PC-3 (cell line): ENCODE measurements around the gene MAST4. TPM values are rescaled to one million over a fixed set of nuclear protein-coding genes. Genes with fewer than 3 reads are reported as not detected.
A peak's percentile ranks its signal among the peaks of the same experiment; 100 is the strongest.

Experiments used
- ATAC-seq: fragments of 200-7000 bp; cut with Tn5 transposase; 2 replicates; pipeline ENCODE4 v1.9.1; 2020; ENCODE audit warnings: mild to moderate bottlenecking, moderate library complexity
- BruUV-seq: library from RNA; stranded (reverse); fragments of 400-500 nt; replicated peaks from 2 replicates; lab custom pipeline; 2021; lab: Mats Ljungman, UMichigan
- CTCF ChIA-PET: fragments of 300-600 bp; sonication (Branson Sonifier 250); formaldehyde crosslinking; loops from one replicate; lab custom pipeline; 2022; ENCODE audit warnings: antibody characterized with exemption; lab: Charles Lee
- POLR2A ChIA-PET: fragments of 300-600 bp; sonication (Branson Sonifier 250); formaldehyde crosslinking; loops from one replicate; lab custom pipeline; 2022; ENCODE audit warnings: antibody characterized with exemption; ENCODE audit not compliant: unreplicated experiment; lab: Charles Lee
- DNase-seq: peaks from one replicate; pipeline ENCODE4 v3.0.0-alpha.2; 2015
- H2AFZ ChIP-seq: fragments of 300-600 bp; sonication (generic); 2 replicates; pipeline ENCODE4 v1.6.0; 2016; ENCODE audit warnings: antibody characterized with exemption, low read length
- H3F3A ChIP-seq: fragments of 300-600 bp; sonication (generic); one replicate; pipeline ENCODE4 v1.6.0; 2017; ENCODE audit warnings: antibody characterized with exemption, low read length, control low read depth, mild to moderate bottlenecking; ENCODE audit not compliant: unreplicated experiment
- H3K27ac ChIP-seq: fragments of 300-600 bp; sonication (generic); 2 replicates; pipeline ENCODE4 v1.5.1; 2016; ENCODE audit warnings: mild to moderate bottlenecking, low read length
- H3K27me3 ChIP-seq: fragments of 300-600 bp; sonication (generic); 2 replicates; pipeline ENCODE4 v1.6.1; 2016; ENCODE audit warnings: low read length, mixed read lengths
- H3K36me3 ChIP-seq: fragments of 300-600 bp; sonication (generic); 2 replicates; pipeline ENCODE4 v1.6.1; 2016; ENCODE audit warnings: low read depth, mixed run types, low read length, mixed read lengths
- H3K4me1 ChIP-seq: fragments of 300-600 bp; sonication (generic); 2 replicates; pipeline ENCODE4 v1.5.1; 2016; ENCODE audit warnings: low read length; ENCODE audit not compliant: insufficient read depth
- H3K4me2 ChIP-seq: fragments of 300-600 bp; sonication (generic); 2 replicates; pipeline ENCODE4 v1.6.0; 2016; ENCODE audit warnings: low read length
- H3K4me3 ChIP-seq: fragments of 300-600 bp; sonication (generic); 2 replicates; pipeline ENCODE4 v1.5.1; 2016; ENCODE audit warnings: mild to moderate bottlenecking, low read length, mixed read lengths
- H3K79me2 ChIP-seq: fragments of 300-600 bp; sonication (generic); 2 replicates; pipeline ENCODE4 v1.6.1; 2017; ENCODE audit warnings: low read length, mixed read lengths
- H3K9ac ChIP-seq: fragments of 300-600 bp; sonication (generic); 2 replicates; pipeline ENCODE4 v1.6.0; 2016; ENCODE audit warnings: mild to moderate bottlenecking, low read length
- H3K9me2 ChIP-seq: fragments of 300-600 bp; sonication (generic); replicated peaks from 2 replicates; pipeline ENCODE4 v1.6.1; 2016; ENCODE audit warnings: mixed run types, low read length, mixed read lengths
- H3K9me3 ChIP-seq: fragments of 300-600 bp; sonication (generic); 2 replicates; pipeline ENCODE4 v1.6.1; 2016; ENCODE audit warnings: low read length, mixed read lengths
- H4K20me1 ChIP-seq: fragments of 300-600 bp; sonication (generic); 2 replicates; pipeline ENCODE4 v1.6.1; 2016; ENCODE audit warnings: low read length, mixed read lengths
- CTCF ChIP-seq: fragments of 300-600 bp; sonication (generic); conservative IDR thresholded peaks from 2 replicates; pipeline ENCODE4 v1.5.1; 2017; ENCODE audit warnings: antibody characterized with exemption, low read depth, mild to moderate bottlenecking, low read length
- EZH2 ChIP-seq: fragments of 300-600 bp; sonication (generic); IDR thresholded peaks from one replicate; pipeline ENCODE4 v1.6.1; 2017; ENCODE audit warnings: antibody characterized with exemption, mild to moderate bottlenecking, low read length; ENCODE audit not compliant: unreplicated experiment
- EZH2phosphoT487 ChIP-seq: fragments of 300-600 bp; sonication (generic); IDR thresholded peaks from 2 replicates; pipeline ENCODE4 v1.6.1; 2018; ENCODE audit warnings: mild to moderate bottlenecking, antibody characterized with exemption, low read length, borderline replicate concordance
- intact Hi-C: fragments of 100-400 bp; cut with micrococcal nuclease; formaldehyde crosslinking; loops from 2 replicates; pipeline ENCODE4 v1.9.0; 2023
- total RNA-seq: library from RNA; depleted of rRNA; stranded (reverse); fragments of >200 nt; gene quantifications from 2 replicates; pipeline ENCODE4 v1.2.3, GENCODE V29; 2014

MAST4 gene
- total RNA-seq, 1 experiment from 2014 or later: 7.9 TPM

- Histone ChIP-seq H2AFZ (no peak overlapping the region), H3K36me3 (no peaks in the 10 kb centered on the region), H3K4me2 (no peak overlapping the region), H3K9me2 (no peaks in the 10 kb centered on the region), H3K4me1 (peaks cover 35% of the 10 kb centered on the region), H3K27ac (no peak overlapping the region), H3K9ac (no peak overlapping the region), H3K27me3 (no peaks in the 10 kb centered on the region), H3K9me3 (no peaks in the 10 kb centered on the region), H3F3A (peaks cover 9% of the 10 kb centered on the region), H3K79me2 (no peaks in the 10 kb centered on the region), H4K20me1 (no peaks in the 10 kb centered on the region), H3K4me3 (no peak overlapping the region)
- TF ChIP-seq EZH2 (no peak), EZH2phosphoT487 (no peak), CTCF (no peak)
- ChIA-PET CTCF (no interaction called here), POLR2A (no interaction called here)
- DNase-seq: no peak
- no peak for ATAC-seq
- intact Hi-C loops: no loop called here
- BruUV-seq: no TSS peak
These were observed 607.5 kb downstream of the MAST4 start for GRCh38 chr5:67203701-67204074.

GRCh38 chr5:67204821-67205220 is 608.6 kb downstream of the MAST4 start:
- no peak overlapping the region for H3K4me2 ChIP-seq
- no TSS peak for BruUV-seq
- DNase-seq (no peak), ATAC-seq (no peak)
- peaks cover 9% of the 10 kb centered on the region for H3F3A ChIP-seq
- H3K36me3 ChIP-seq: no peaks in the 10 kb centered on the region
- H3K27me3 ChIP-seq: no peaks in the 10 kb centered on the region
- H2AFZ ChIP-seq: no peak overlapping the region
- H3K4me1 ChIP-seq: peaks cover 39% of the 10 kb centered on the region
- ChIA-PET CTCF (no interaction called here), POLR2A (no interaction called here)
- H3K9ac ChIP-seq: no peak overlapping the region
- no peak for TF ChIP-seq CTCF
- no peak for TF ChIP-seq EZH2
- no peak for TF ChIP-seq EZH2phosphoT487
- no peaks in the 10 kb centered on the region for H4K20me1 ChIP-seq
- no peaks in the 10 kb centered on the region for H3K9me2 ChIP-seq
- H3K27ac ChIP-seq: no peak overlapping the region
- intact Hi-C loops: loop anchor here (5.0 kb wide), 1 partner anchor 398 kb away; no protein-coding TSS in a partner anchor
- no peak overlapping the region for H3K4me3 ChIP-seq
- H3K9me3 ChIP-seq: no peaks in the 10 kb centered on the region
- no peaks in the 10 kb centered on the region for H3K79me2 ChIP-seq

GRCh38 chr5:67205981-67206380 is 609.8 kb downstream of the MAST4 start:
- H3K4me3 ChIP-seq: no peak overlapping the region
- no peaks in the 10 kb centered on the region for H3K9me2 ChIP-seq
- ATAC-seq (no peak), DNase-seq (no peak)
- TF ChIP-seq CTCF: no peak
- no peak for TF ChIP-seq EZH2phosphoT487
- no peak for TF ChIP-seq EZH2
- no peaks in the 10 kb centered on the region for H3K36me3 ChIP-seq
- CTCF ChIA-PET: no interaction called here
- H3K27me3 ChIP-seq: no peaks in the 10 kb centered on the region
- peak overlapping the region; percentile 92 for H3K27ac ChIP-seq
- H3K9me3 ChIP-seq: no peaks in the 10 kb centered on the region
- intact Hi-C loops: loop anchor here (2.0 to 5.0 kb wide), 2 partner anchors 201 to 399 kb away; no protein-coding TSS in a partner anchor
- H3K79me2 ChIP-seq: no peaks in the 10 kb centered on the region
- peak overlapping the region; percentile 42 for H3K9ac ChIP-seq
- peaks cover 9% of the 10 kb centered on the region for H3F3A ChIP-seq
- H3K4me2 ChIP-seq: peak overlapping the region; percentile 50
- no TSS peak for BruUV-seq
- POLR2A ChIA-PET: no interaction called here
- H2AFZ ChIP-seq: 0 out of 2 replicates have a peak overlapping the region, but pooled peaks have one; percentile 13
- H4K20me1 ChIP-seq: no peaks in the 10 kb centered on the region
- H3K4me1 ChIP-seq: peaks cover 39% of the 10 kb centered on the region
